ENCODE results near the gene ZGLP1.

ZGLP1 gene

DNA sequence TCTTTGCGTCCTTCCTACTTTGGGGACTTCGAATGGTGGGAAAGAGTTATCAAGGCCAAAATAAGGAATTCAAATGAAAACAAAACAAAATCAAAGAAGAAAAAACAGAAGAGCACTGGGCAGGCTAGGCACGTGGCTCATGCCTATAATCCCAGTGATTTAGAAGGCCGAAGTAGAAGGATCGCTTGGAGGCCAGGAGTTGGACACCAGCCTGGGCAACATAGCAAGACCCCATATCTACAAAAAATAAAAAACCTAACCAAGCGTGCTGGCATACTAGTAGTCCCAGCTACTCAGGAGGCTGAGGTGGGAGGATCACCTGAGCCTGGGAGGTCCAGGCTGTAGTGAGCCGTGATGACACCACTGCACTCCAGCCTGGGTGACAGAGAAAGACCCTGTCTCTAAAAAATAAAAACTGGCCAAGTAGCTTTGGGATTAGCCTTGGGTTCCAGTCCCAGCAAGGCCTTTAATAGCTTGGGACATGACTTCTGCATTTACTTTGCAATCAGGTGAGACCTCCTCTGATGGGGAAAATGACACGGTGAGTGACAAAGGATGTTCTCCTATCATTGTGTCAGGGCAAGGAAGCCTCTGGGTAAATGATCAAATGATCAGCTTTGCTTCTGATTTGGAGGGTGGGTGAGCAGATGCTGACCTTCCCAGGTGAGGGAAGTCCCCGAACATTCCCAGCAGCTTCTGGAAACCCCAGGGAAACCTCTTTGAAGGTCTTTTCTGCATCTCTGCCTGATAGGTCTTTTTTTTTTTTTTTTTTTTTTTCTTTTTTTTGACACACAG is 31.6 kb downstream of the ZGLP1 start:
- DNase-seq (ENCODE audit: low read depth) = no peak

DNA sequence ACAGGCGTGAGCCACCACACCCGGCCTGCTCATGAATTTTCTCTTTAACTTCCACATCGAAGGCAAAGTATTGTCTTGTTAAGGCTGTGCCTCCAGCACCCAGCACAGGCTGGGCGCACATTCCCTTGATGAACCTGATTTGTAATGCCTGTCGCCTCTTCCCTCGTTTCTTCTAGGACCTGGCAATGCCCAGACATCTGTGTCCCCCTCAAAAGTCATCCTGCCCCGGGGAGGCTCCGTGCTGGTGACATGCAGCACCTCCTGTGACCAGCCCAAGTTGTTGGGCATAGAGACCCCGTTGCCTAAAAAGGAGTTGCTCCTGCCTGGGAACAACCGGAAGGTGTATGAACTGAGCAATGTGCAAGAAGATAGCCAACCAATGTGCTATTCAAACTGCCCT is 35.0 kb downstream of the ZGLP1 start:
- DNase-seq (ENCODE audit: low read depth) = no peak

GRCh38 chr19:10271543-10272086 is 38.0 kb downstream of the ZGLP1 start:
- no peak for DNase-seq (ENCODE audit: low read depth)

GRCh38 chr19:10270616-10271394 is 38.8 kb downstream of the ZGLP1 start, which contains the start of gene ICAM1:
ICAM1 (plus strand) TSS chr19:10271120; CDS start chr19:10271160, 40 bp downstream.
- no peak for DNase-seq (ENCODE audit: low read depth)

DNA sequence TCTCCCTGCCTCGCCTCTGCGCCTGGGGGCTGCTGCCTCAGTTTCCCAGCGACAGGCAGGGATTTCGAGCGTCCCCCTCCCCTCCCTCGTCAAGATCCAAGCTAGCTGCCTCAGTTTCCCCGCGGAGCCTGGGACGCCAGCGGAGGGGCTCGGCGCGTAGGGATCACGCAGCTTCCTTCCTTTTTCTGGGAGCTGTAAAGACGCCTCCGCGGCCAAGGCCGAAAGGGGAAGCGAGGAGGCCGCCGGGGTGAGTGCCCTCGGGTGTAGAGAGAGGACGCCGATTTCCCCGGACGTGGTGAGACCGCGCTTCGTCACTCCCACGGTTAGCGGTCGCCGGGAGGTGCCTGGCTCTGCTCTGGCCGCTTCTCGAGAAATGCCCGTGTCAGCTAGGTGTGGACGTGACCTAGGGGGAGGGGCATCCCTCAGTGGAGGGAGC is 39.4 kb downstream of the ZGLP1 start:
- peak; percentile 94 for DNase-seq (ENCODE audit: low read depth)

- peak; percentile 80 for DNase-seq (ENCODE audit: low read depth)
Observed at GRCh38 chr19:10269333-10270179, 40.1 kb downstream of the ZGLP1 start.

DNA sequence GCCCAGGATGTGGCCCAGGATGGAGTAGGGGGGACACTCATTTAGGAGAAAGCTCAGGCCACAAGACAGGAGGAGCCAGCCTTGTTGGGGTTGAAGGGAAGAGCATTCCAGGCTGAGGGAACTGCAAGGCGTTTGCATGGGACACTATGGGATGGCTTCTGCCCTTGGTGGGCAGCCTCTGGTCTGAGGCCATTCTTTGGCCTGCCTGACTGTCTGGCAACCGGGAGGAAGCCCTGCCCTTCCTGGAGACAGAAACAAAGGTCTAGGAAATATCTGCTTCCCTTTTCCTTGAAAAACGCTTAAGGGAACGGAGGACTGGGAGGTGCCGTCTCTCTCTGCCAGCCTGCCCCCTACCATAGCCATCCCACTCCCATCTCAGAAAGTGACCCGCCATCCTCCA is 41.5 kb downstream of the ZGLP1 start:
- no peak for DNase-seq (ENCODE audit: low read depth)

DNA sequence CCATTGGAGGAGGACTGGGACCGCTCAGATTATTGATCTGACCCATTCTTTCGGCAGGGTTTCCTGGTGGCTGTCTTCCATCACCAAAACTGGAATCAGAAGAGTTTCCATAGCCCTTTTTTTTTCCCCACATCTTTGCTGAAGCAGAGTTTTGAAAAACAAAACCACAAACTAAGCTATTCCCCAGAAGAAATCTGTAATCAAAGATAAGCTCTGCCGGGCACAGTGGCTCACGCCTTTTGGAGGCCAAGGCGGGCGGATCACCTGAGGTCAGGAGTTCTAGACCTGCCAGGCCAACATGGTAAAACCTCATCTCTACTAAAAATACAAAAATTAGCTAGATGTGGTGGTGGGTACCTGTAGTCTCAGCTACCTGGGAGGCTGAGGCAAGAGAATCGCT is 42.9 kb downstream of the ZGLP1 start:
- DNase-seq (ENCODE audit: low read depth) = no peak

- no peak for DNase-seq (ENCODE audit: low read depth)
Observed at GRCh38 chr19:10262771-10263170, 46.8 kb downstream of the ZGLP1 start.

DNA sequence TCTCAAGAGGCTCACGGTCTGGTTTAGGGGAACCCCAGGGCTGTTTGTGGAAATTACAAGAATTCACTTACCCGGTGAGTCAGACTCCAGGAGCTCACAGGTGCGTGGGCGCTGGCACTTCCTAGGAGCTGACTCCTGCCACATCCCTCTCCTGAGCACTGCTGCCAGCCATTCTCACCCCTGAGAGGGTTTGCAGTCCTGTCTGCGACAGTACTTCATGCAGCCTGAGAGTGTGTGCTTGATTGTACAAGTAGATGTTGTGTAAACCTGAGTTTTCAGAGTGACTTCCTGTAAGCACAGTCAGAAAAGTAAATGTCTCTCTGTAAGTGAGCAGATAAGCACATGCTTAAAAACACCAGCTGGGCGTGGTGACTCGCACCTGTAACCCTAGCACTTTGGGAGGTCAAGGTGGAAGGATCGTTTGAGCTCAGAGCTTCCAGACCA is 49.5 kb downstream of the ZGLP1 start:
- DNase-seq (ENCODE audit: low read depth) = no peak

DNA sequence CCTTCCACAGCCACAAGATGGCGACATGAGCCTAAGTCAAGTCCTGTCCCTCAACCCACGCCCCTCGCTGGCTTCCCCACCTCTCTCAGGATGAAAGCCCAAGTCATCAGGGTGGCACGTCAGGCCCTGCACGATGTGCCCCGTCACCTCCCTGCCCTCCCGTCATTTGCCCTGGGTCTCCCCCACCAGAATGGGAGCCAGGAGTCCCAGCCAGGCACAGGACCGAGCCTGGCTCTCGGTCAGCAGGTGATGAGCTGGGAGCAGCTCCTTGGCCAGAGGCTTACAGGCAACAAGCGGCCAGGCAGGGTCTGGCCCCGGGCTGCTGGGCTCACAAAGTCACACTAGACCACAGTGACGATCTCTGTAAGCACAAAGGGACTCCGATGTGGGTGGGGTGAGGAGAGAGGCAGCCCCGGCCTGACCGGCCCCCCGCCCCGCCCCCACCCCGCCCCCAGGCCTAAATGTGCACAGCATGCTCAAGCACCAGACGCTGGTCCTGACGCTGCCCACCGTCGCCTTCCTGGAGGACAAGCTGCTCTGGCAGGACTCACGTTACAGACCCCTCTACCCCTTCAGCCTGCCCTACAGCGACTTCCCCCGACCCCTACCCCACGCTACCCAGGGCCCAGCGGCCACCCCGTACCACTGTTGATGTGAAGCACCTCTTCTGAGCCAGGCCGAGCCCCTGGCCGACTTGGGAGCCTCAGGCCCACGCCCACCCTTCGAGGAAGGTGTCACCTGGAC is 50.3 kb downstream of the ZGLP1 start:
- DNase-seq (ENCODE audit: low read depth) = peak; percentile 82

DNA sequence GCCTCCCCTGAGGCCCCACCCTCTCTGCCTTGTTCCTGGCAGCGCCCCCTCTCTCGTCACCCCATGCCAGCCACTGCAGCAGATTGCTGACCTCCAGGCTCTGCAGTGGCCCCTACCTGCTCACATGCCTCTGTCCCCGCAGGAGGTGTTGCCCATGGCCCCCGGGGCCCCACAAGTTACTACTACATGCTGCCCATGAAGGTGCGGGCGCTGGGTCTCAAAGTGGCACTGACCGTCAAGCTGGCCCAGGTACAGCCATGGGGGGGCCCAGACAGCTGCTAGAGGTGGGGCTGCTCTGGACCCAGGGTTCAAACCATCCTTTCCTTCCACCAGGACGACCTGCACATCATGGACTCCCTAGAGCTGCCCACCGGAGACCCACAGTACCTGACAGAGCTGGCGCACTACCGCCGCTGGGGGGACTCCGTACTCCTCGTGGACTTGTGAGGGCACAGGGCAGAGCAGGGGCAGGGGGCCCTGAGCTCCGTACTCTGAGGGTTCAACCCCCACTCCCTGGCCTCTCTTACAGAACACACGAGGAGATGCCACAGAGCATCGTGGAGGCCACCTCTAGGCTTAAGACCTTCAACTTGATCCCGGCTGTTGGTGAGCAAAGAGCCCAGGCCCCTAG is 51.4 kb downstream of the ZGLP1 start:
- no peak for DNase-seq (ENCODE audit: low read depth)

DNA sequence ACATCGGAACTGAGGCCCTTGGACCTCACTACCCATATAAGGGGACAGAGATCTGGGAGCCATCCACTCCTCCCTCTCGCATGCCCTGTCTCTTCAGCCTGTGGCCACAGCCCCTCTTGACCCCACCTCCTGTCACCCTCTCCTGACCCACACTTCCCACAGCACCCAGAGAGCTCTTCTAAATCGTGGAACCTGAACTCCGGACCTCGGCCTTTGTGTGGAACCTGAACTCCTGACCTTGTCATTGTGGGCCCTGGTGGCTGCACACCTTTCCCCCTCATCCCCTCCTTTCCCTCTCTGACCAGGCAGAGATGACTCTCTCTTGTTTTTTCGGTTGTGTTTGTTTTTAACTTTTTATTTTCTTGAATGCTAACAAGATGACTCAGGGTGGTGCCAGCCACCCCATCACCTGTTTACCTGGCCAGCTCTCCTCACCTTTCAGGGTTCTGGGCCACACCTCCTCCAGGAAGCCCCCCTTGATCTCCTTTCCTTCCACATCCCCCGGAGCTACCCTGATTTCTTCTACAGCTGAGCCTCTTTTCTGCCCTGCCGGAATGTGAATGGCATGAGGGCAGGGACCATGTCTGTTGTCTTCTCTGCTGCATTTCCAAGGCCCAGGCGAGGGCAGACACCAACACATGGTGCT is 52.5 kb downstream of the ZGLP1 start:
- no peak for DNase-seq (ENCODE audit: low read depth)

DNA sequence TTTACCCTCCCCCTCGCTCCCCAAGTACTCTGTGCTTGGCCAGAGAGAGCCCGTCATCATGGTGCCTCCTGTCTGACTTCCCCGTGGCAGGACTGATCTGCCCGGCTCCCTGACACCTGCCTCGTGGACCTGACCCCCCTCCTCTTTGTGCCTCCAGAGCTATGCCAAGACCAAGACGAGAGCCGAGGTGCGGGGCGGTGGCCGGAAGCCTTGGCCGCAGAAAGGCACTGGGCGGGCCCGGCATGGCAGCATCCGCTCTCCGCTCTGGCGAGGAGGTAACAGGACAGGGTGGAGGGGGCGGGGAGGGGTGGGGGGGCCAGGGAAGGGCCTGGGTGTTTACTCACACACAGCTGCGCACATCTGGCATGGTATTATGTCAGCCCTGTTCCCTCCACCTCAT is 53.1 kb downstream of the ZGLP1 start:
- no peak for DNase-seq (ENCODE audit: low read depth)

GRCh38 chr19:10255358-10255757 is 54.3 kb downstream of the ZGLP1 start:
- DNase-seq (ENCODE audit: low read depth) = no peak
